AG04450 (cell line): Measurements from ENCODE around the gene FAM151A. TPM values are rescaled to one million over a fixed set of nuclear protein-coding genes. Genes with fewer than 3 reads are reported as not detected.
"Not testable (repeated sequence)": the region's sequence is repeated elsewhere in the genome, so short reads cannot be mapped to it uniquely, and the experiment has no call there.

Experiments used
- CTCF ChIA-PET: fragments of 300-600, 350-600 bp; formaldehyde crosslinking; extraction: SDS; loops from one replicate; lab custom pipeline; 2022; ENCODE audit warnings: antibody characterized with exemption, inconsistent platforms; lab: Charles Lee
- POLR2A ChIA-PET: fragments of 350-600 bp; formaldehyde crosslinking; extraction: SDS; loops from one replicate; lab custom pipeline; 2021; ENCODE audit warnings: antibody characterized with exemption, inconsistent platforms; lab: Yijun Ruan, JAX
- DNase-seq: peaks from one replicate; pipeline ENCODE4 v3.0.0-alpha.2; 2011; ENCODE audit warnings: low read depth, low spot score
- H3K27ac ChIP-seq: one replicate; pipeline ENCODE4 v1.5.1; 2012; ENCODE audit warnings: low read depth, low read length, control low read depth
- H3K27me3 ChIP-seq: one replicate; pipeline ENCODE4 v1.6.0; 2012; ENCODE audit warnings: low read length; ENCODE audit not compliant: control insufficient read depth, insufficient read depth
- H3K4me3 ChIP-seq: 2 replicates; pipeline ENCODE4 v1.5.1; 2011; ENCODE audit warnings: mild to moderate bottlenecking, low read depth, low read length, control low read depth
- H3K9me3 ChIP-seq: 2 replicates; pipeline ENCODE4 v1.5.1; 2012; ENCODE audit warnings: low read length; ENCODE audit not compliant: control insufficient read depth, insufficient read depth
- polyA plus RNA-seq: library from polyadenylated mRNA; depleted of rRNA; stranded (reverse); fragments of >200 nt; gene quantifications from 2 replicates; pipeline ENCODE4 v1.2.3, GENCODE V29; 2011
- TF ChIP-seq, protein P1 (sequence below): IDR thresholded peaks from 2 replicates; pipeline ENCODE4 v1.5.1; 2011; ENCODE audit warnings: low read depth, low read length, control low read depth, inconsistent platforms

Gene FAM151A
- polyA plus RNA-seq, 1 experiment: not detected

DNA sequence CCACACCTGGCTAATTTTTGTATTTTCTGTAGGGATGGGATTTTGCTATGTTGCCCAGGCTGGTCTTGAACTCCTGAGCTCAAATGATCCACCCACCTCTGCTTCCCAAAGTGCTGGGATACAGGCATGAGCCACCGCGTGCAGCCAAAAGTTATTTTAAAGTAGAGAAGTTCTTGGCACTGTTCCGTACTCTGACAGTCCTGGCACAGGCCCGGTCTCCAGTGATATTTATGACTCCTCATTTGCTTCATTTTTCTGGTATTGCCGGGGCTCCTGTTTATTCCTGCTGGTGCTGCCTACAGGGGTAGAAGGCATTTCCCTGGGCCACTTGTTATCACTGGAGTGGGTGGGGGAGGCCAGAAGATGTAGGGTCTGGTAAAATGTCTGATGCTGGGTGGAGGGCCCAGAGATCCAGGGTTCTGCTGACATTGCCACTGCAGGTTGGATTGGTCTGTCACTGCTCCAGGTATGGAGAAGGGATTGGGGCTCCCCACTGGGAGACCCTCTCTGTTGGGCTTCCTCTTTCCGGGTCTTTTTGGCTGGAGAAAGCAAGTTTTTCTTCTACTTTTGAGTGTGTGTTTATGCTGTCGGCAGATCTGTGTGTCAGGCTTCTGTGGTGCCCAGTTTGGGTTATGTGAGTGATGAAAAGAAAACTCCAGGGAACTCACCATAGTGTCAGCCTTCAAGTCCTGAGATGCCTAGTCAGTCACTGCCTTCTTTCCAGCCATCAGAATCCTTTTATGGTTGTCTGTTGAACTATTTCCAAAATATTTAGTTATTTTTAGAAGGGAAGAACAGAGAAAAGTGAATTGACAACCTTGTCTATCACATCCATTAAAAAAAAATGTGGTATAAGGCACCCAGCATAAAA, 22.7 kb upstream of the FAM151A start:
- DNase-seq: no peak
- POLR2A ChIA-PET: no interaction called here
- CTCF ChIA-PET: no interaction called here

GRCh38 chr1:54643736-54644135, 20.4 kb upstream of the FAM151A start:
- no peak overlapping the region for H3K27ac ChIP-seq
- H3K4me3 ChIP-seq: no peak overlapping the region
- ChIA-PET CTCF (no interaction called here), POLR2A (no interaction called here)
- H3K27me3 ChIP-seq: peaks cover 22% of the 10 kb centered on the region
- TF ChIP-seq, protein P1, sequence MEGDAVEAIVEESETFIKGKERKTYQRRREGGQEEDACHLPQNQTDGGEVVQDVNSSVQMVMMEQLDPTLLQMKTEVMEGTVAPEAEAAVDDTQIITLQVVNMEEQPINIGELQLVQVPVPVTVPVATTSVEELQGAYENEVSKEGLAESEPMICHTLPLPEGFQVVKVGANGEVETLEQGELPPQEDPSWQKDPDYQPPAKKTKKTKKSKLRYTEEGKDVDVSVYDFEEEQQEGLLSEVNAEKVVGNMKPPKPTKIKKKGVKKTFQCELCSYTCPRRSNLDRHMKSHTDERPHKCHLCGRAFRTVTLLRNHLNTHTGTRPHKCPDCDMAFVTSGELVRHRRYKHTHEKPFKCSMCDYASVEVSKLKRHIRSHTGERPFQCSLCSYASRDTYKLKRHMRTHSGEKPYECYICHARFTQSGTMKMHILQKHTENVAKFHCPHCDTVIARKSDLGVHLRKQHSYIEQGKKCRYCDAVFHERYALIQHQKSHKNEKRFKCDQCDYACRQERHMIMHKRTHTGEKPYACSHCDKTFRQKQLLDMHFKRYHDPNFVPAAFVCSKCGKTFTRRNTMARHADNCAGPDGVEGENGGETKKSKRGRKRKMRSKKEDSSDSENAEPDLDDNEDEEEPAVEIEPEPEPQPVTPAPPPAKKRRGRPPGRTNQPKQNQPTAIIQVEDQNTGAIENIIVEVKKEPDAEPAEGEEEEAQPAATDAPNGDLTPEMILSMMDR: no peak
- no peak for DNase-seq
- peaks cover 14% of the 10 kb centered on the region for H3K9me3 ChIP-seq

More for the DNA sequence above, 22.7 kb upstream of the FAM151A start:
- H3K9me3 ChIP-seq: peaks cover 14% of the 10 kb centered on the region
- no peak overlapping the region for H3K4me3 ChIP-seq
- peaks cover 13% of the 10 kb centered on the region for H3K27me3 ChIP-seq
- H3K27ac ChIP-seq: no peak overlapping the region
- TF ChIP-seq, protein P1: no peak

- TF ChIP-seq, protein P1: no peak
- H3K9me3 ChIP-seq: peaks cover 14% of the 10 kb centered on the region
- peaks cover 27% of the 10 kb centered on the region for H3K27me3 ChIP-seq
- ChIA-PET POLR2A (no interaction called here), CTCF (no interaction called here)
- DNase-seq: no peak
- H3K27ac ChIP-seq: no peak within 1 kb of the TSS
- no peak within 1 kb of the TSS for H3K4me3 ChIP-seq
Observed at GRCh38 chr1:54640863-54641836, 17.8 kb upstream of the FAM151A start, which contains the start of gene MROH7. MROH7 (plus strand) TSS chr1:54641786; CDS start chr1:54652927, 11,141 bp downstream.

DNA sequence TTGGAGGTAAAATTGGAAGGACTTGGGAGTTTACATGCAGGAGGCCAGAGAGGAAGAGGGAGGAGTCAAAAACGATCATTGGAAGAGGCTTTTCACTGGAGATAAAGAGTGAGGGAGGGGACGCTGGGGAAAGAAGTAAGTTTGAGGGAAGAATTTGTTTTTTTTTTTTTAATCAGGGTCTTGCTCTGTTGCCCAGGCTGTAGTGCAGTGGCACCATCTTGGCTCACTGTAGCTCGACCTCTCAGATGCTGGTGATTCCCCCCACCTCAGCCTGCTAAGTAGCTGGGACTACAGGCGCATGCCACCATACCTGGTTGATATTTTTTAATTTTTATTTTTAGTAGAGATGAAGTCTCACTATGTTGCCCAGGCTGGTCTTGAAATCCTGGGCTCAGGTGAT, 17.0 kb upstream of the FAM151A start:
- no peak for DNase-seq
- peaks cover 14% of the 10 kb centered on the region for H3K9me3 ChIP-seq
- H3K4me3 ChIP-seq: no peak overlapping the region
- ChIA-PET CTCF (no interaction called here), POLR2A (no interaction called here)
- peaks cover 28% of the 10 kb centered on the region for H3K27me3 ChIP-seq
- TF ChIP-seq, protein P1: no peak
- no peak overlapping the region for H3K27ac ChIP-seq

- H3K4me3 ChIP-seq, POLR2A ChIA-PET, H3K27ac ChIP-seq, CTCF ChIA-PET, DNase-seq, H3K9me3 ChIP-seq: not testable (repeated sequence)
- H3K27me3 ChIP-seq: peaks cover 30% of the 10 kb centered on the region
Observed at GRCh38 chr1:54636461-54637446, 13.4 kb upstream of the FAM151A start.

- H3K9me3 ChIP-seq, H3K4me3 ChIP-seq, H3K27ac ChIP-seq, DNase-seq, CTCF ChIA-PET, POLR2A ChIA-PET: not testable (repeated sequence)
- peaks cover 27% of the 10 kb centered on the region for H3K27me3 ChIP-seq
Observed at GRCh38 chr1:54635804-54636203, 12.5 kb upstream of the FAM151A start.
